Fibroblast of the conjunctiva (primary cell): Measurements from ENCODE around the gene HUS1B.
"Not testable (repeated sequence)": the region's sequence is repeated elsewhere in the genome, so short reads cannot be mapped to it uniquely, and the experiment has no call there.

Experiments used
- DNase-seq: peaks from one replicate; pipeline ENCODE4 v3.0.0-alpha.2; 2010; ENCODE audit warnings: low read depth

The HUS1B gene

GRCh38 chr6:656460-657252, at the start of gene HUS1B:
Gene HUS1B (minus strand): TSS chr6:657100. CDS start chr6:656944, 156 bp downstream.
- DNase-seq: no peak

GRCh38 chr6:706146-706545, 49.2 kb upstream of the HUS1B start:
- no peak for DNase-seq

GRCh38 chr6:705047-705446, 48.1 kb upstream of the HUS1B start:
- no peak for DNase-seq

- no peak for DNase-seq
Observed at GRCh38 chr6:704046-704445, 47.1 kb upstream of the HUS1B start.

- no peak for DNase-seq
Observed at GRCh38 chr6:703552-703951, 46.7 kb upstream of the HUS1B start.

GRCh38 chr6:701700-702479, 45.0 kb upstream of the HUS1B start:
- DNase-seq: no peak

GRCh38 chr6:701215-701614, 44.3 kb upstream of the HUS1B start:
- DNase-seq: no peak

GRCh38 chr6:700490-700889, 43.6 kb upstream of the HUS1B start:
- no peak for DNase-seq

- no peak for DNase-seq
Observed at GRCh38 chr6:699319-699718, 42.4 kb upstream of the HUS1B start.

GRCh38 chr6:694431-695126, 37.7 kb upstream of the HUS1B start:
- DNase-seq: not testable (repeated sequence)

- DNase-seq: no peak
Observed at GRCh38 chr6:693723-694009, 36.8 kb upstream of the HUS1B start.

- peak; percentile 27 for DNase-seq
Observed at GRCh38 chr6:692858-693722, 36.2 kb upstream of the HUS1B start, which contains the start of gene EXOC2. Gene EXOC2 (minus strand): TSS chr6:693139. CDS start chr6:637818, 55,321 bp downstream.

- no peak for DNase-seq
Observed at GRCh38 chr6:692356-692851, 35.5 kb upstream of the HUS1B start.

GRCh38 chr6:689223-689622, 32.3 kb upstream of the HUS1B start:
- DNase-seq: no peak

GRCh38 chr6:686497-686896, 29.6 kb upstream of the HUS1B start:
- DNase-seq: no peak

GRCh38 chr6:684831-685636, 28.1 kb upstream of the HUS1B start:
- no peak for DNase-seq

GRCh38 chr6:683742-684440, 27.0 kb upstream of the HUS1B start:
- DNase-seq: peak; percentile 39

- no peak for DNase-seq
Observed at GRCh38 chr6:680666-681340, 23.9 kb upstream of the HUS1B start.

- no peak for DNase-seq
Observed at GRCh38 chr6:680251-680650, 23.4 kb upstream of the HUS1B start.

- no peak for DNase-seq
Observed at GRCh38 chr6:679282-679681, 22.4 kb upstream of the HUS1B start.
